Measurements from ENCODE around the gene NMT1. TPM values are rescaled to one million over a fixed set of nuclear protein-coding genes. Genes with fewer than 3 reads are reported as not detected.

NMT1 gene
- total RNA-seq, 1 experiment from 2014 or later = 173 TPM

GRCh38 chr17:45115015-45115625 lies 54.0 kb downstream of the NMT1 start:
- H3K4me3 ChIP-seq (replicated peaks in 1 of 2; ENCODE audit: low read depth in 1 of 2, low read length in 2 of 2) = no peak overlapping the region
- ChIA-PET CTCF (no interaction called here), POLR2A (no interaction called here), RAD21 (ENCODE audit: low non-redundant PET in 1 of 2, low total read pairs in 2 of 2, uncharacterized antibody in 2 of 2, unreplicated experiment in 2 of 2) (no interaction called here)
- H3K4me1 ChIP-seq (ENCODE audit: control insufficient read depth in 1 of 2, insufficient read depth in 2 of 2, low read length in 2 of 2) = peaks cover 3 to 10% of the 10 kb centered on the region in 2 experiments; a peak in 2 of 4 replicates
- no peak overlapping the region for H3K27ac ChIP-seq (ENCODE audit: low read depth, low read length)
- TF ChIP-seq JUND (IDR thresholded peaks at IDR 0.05) = no peak
- TF ChIP-seq CEBPB (IDR thresholded peaks at IDR 0.05; ENCODE audit: low read depth) = no peak
- no peak for TF ChIP-seq ATF3 (IDR thresholded peaks at IDR 0.05)
- TF ChIP-seq SIN3A (IDR thresholded peaks at IDR 0.05; ENCODE audit: low read depth) = no peak
- H3K9me3 ChIP-seq (ENCODE audit: control insufficient read depth in 1 of 2, insufficient read depth in 1 of 2, low read depth in 1 of 2, low read length in 2 of 2) = no peaks in the 10 kb centered on the region
- no peaks in the 10 kb centered on the region for H3K79me2 ChIP-seq (ENCODE audit: insufficient read depth, low read length)
- no peak overlapping the region for H2AFZ ChIP-seq (ENCODE audit: low read depth, low read length, poor library complexity, severe bottlenecking)
- H3K9me2 ChIP-seq (ENCODE audit: insufficient read depth) = no peaks in the 10 kb centered on the region
- peaks cover 2 to 10% of the 10 kb centered on the region in 2 experiments; a peak in 3 of 4 replicates for H3K36me3 ChIP-seq (ENCODE audit: control insufficient read depth in 1 of 2, insufficient read depth in 2 of 2, low read length in 2 of 2)
- H3K27me3 ChIP-seq (ENCODE audit: insufficient read depth, low read length) = no peaks in the 10 kb centered on the region
- H4K20me1 ChIP-seq (ENCODE audit: insufficient read depth) = no peaks in the 10 kb centered on the region
- BruUV-seq (replicated peaks) = no TSS peak
- DNase-seq (ENCODE audit: low read depth, low spot score) (no peak), ATAC-seq (no peak)
- no peak overlapping the region for H3K9ac ChIP-seq (ENCODE audit: low read length)
- intact Hi-C loops (cut with micrococcal nuclease) = no loop called here
- H3K4me2 ChIP-seq (ENCODE audit: low read length) = no peak overlapping the region

- H3K9ac ChIP-seq (ENCODE audit: low read length) = no peak overlapping the region
- CTCF ChIA-PET = no interaction called here
- RAD21 ChIA-PET (ENCODE audit: low non-redundant PET in 1 of 2, low total read pairs in 2 of 2, uncharacterized antibody in 2 of 2, unreplicated experiment in 2 of 2) = no interaction called here
- no peaks in the 10 kb centered on the region for H3K9me3 ChIP-seq (ENCODE audit: control insufficient read depth in 1 of 2, insufficient read depth in 1 of 2, low read depth in 1 of 2, low read length in 2 of 2)
- ATAC-seq (no peak), DNase-seq (ENCODE audit: low read depth, low spot score) (no peak)
- no peak overlapping the region for H3K27ac ChIP-seq (ENCODE audit: low read depth, low read length)
- H3K9me2 ChIP-seq (ENCODE audit: insufficient read depth) = no peaks in the 10 kb centered on the region
- no peaks in the 10 kb centered on the region for H4K20me1 ChIP-seq (ENCODE audit: insufficient read depth)
- H3K4me2 ChIP-seq (ENCODE audit: low read length) = no peak overlapping the region
- H3K4me3 ChIP-seq (replicated peaks in 1 of 2; ENCODE audit: low read depth in 1 of 2, low read length in 2 of 2) = no peak overlapping the region
- peaks cover 3 to 8% of the 10 kb centered on the region in 2 experiments; a peak in 2 of 4 replicates for H3K4me1 ChIP-seq (ENCODE audit: control insufficient read depth in 1 of 2, insufficient read depth in 2 of 2, low read length in 2 of 2)
- H3K79me2 ChIP-seq (ENCODE audit: insufficient read depth, low read length) = no peaks in the 10 kb centered on the region
- H2AFZ ChIP-seq (ENCODE audit: low read depth, low read length, poor library complexity, severe bottlenecking) = no peak overlapping the region
- POLR2A ChIA-PET = no interaction called here
- intact Hi-C loops (cut with micrococcal nuclease) = no loop called here
- H3K36me3 ChIP-seq (ENCODE audit: control insufficient read depth in 1 of 2, insufficient read depth in 2 of 2, low read length in 2 of 2) = peaks cover 2 to 11% of the 10 kb centered on the region in 2 experiments; a peak in 3 of 4 replicates
- no TSS peak for BruUV-seq (replicated peaks)
- no peaks in the 10 kb centered on the region for H3K27me3 ChIP-seq (ENCODE audit: insufficient read depth, low read length)
- no peak for TF ChIP-seq ZFX (IDR thresholded peaks at IDR 0.05)
- no peak for TF ChIP-seq SP1 (IDR thresholded peaks at IDR 0.05; ENCODE audit: low read depth)
- no peak for TF ChIP-seq RAD21 (IDR thresholded peaks at IDR 0.05; ENCODE audit: low read depth)
- TF ChIP-seq EZH2 (IDR thresholded peaks at IDR 0.05) = no peak
- no peak for TF ChIP-seq YY1 (IDR thresholded peaks at IDR 0.05; ENCODE audit: extremely low read depth, insufficient replicate concordance, low read depth, low read length)
- no peak for TF ChIP-seq ZNF274 (IDR thresholded peaks at IDR 0.05; ENCODE audit: low read depth, low read length)
- no peak for TF ChIP-seq CBX3 (IDR thresholded peaks at IDR 0.05; ENCODE audit: low read depth)
- TF ChIP-seq CTCF (IDR thresholded peaks at IDR 0.05 in 2 of 3, conservative IDR thresholded peaks at IDR 0.05 in 1 of 3; ENCODE audit: borderline replicate concordance in 1 of 3, insufficient read depth in 1 of 3, low read depth in 2 of 3, low read length in 2 of 3) = no peak
- TF ChIP-seq MAX (IDR thresholded peaks at IDR 0.05) = no peak
- TF ChIP-seq POLR2A (IDR thresholded peaks at IDR 0.05; ENCODE audit: borderline replicate concordance, extremely low read depth, insufficient read depth, insufficient read length) = no peak
- no peak for TF ChIP-seq ELF1 (IDR thresholded peaks at IDR 0.05; ENCODE audit: borderline replicate concordance, low read depth)
- TF ChIP-seq CEBPB (IDR thresholded peaks at IDR 0.05; ENCODE audit: low read depth) = no peak
- no peak for TF ChIP-seq ZBTB33 (IDR thresholded peaks at IDR 0.05; ENCODE audit: extremely low read depth, insufficient replicate concordance, low read length)
- TF ChIP-seq TCF7L2 (IDR thresholded peaks at IDR 0.05; ENCODE audit: borderline replicate concordance, extremely low read depth, insufficient read depth, insufficient read length) = no peak
Measured at GRCh38 chr17:45115871-45116270, 54.8 kb downstream of the NMT1 start.

Data from HCT116 (cell line).